Measurements from ENCODE around the gene ATXN1. TPM values are rescaled to one million over a fixed set of nuclear protein-coding genes. Genes with fewer than 3 reads are reported as not detected.

ATXN1 gene
- total RNA-seq, 1 experiment from 2014 or later = 25.6 TPM

GRCh38 chr6:16412982-16413381 is 348.3 kb downstream of the ATXN1 start:
- POLR2A ChIA-PET (ENCODE audit: low non-redundant PET) = interaction anchor here (0.6 kb wide), 1 partner anchor 11 kb away, joined by 4 read pairs; no protein-coding TSS in a partner anchor
- BruUV-seq (replicated peaks) = no TSS peak
- intact Hi-C loops (cut with micrococcal nuclease; ENCODE audit: unreplicated experiment) = loop anchor here (5.0 kb wide), 1 partner anchor 349 kb away; the partner anchor contains the start of gene ATXN1
- TF ChIP-seq CTCF (conservative IDR thresholded peaks at IDR 0.05; ENCODE audit: low read depth, low read length) = no peak
- TF ChIP-seq EZH2 (IDR thresholded peaks at IDR 0.05; ENCODE audit: borderline replicate concordance, low read depth, low read length, poor library complexity, severe bottlenecking) = no peak
- Histone ChIP-seq H3K36me3 (ENCODE audit: insufficient read depth, low read length, poor library complexity, severe bottlenecking) (no peaks in the 10 kb centered on the region), H3K27me3 (replicated peaks; ENCODE audit: insufficient read depth, low read depth, low read length, poor library complexity) (no peaks in the 10 kb centered on the region), H3K4me3 (ENCODE audit: low read depth, low read length, poor library complexity, severe bottlenecking) (no peak overlapping the region), H3K4me1 (ENCODE audit: insufficient read depth, low read length, poor library complexity, severe bottlenecking) (peaks cover 27% of the 10 kb centered on the region), H3K27ac (ENCODE audit: low read depth, low read length, poor library complexity, severe bottlenecking) (no peak overlapping the region), H3K9me3 (ENCODE audit: low read depth, low read length, poor library complexity, severe bottlenecking) (no peaks in the 10 kb centered on the region)
- DNase-seq (ENCODE audit: low spot score) = no peak
- CTCF ChIA-PET = no interaction called here

GRCh38 chr6:16412171-16412570 is 349.1 kb downstream of the ATXN1 start:
- POLR2A ChIA-PET (ENCODE audit: low non-redundant PET) = no interaction called here
- CTCF ChIA-PET = no interaction called here
- intact Hi-C loops (cut with micrococcal nuclease; ENCODE audit: unreplicated experiment) = loop anchor here (5.0 kb wide), 1 partner anchor 350 kb away; the partner anchor contains the start of gene ATXN1

GRCh38 chr6:16409531-16410441 is 351.5 kb downstream of the ATXN1 start:
- H3K36me3 ChIP-seq (ENCODE audit: insufficient read depth, low read length, poor library complexity, severe bottlenecking) = no peaks in the 10 kb centered on the region
- no peak overlapping the region for H3K27ac ChIP-seq (ENCODE audit: low read depth, low read length, poor library complexity, severe bottlenecking)
- intact Hi-C loops (cut with micrococcal nuclease; ENCODE audit: unreplicated experiment) = loop anchor here (2.0 to 5.0 kb wide), 2 partner anchors 77 to 353 kb away; partner anchors contain the start of gene ATXN1
- H3K4me3 ChIP-seq (ENCODE audit: low read depth, low read length, poor library complexity, severe bottlenecking) = peak overlapping the region; percentile 13
- CTCF ChIA-PET = interaction anchor here (0.6 to 0.9 kb wide), 6 partner anchors 35 to 594 kb away, joined by 3 to 7 read pairs (median 6); no protein-coding TSS in a partner anchor
- no peaks in the 10 kb centered on the region for H3K27me3 ChIP-seq (replicated peaks; ENCODE audit: insufficient read depth, low read depth, low read length, poor library complexity)
- no peak for TF ChIP-seq EZH2 (IDR thresholded peaks at IDR 0.05; ENCODE audit: borderline replicate concordance, low read depth, low read length, poor library complexity, severe bottlenecking)
- TF ChIP-seq CTCF (conservative IDR thresholded peaks at IDR 0.05; ENCODE audit: low read depth, low read length) = peak; percentile 94
- no peaks in the 10 kb centered on the region for H3K9me3 ChIP-seq (ENCODE audit: low read depth, low read length, poor library complexity, severe bottlenecking)
- peak; percentile 80 for DNase-seq (ENCODE audit: low spot score)
- peaks cover 26% of the 10 kb centered on the region for H3K4me1 ChIP-seq (ENCODE audit: insufficient read depth, low read length, poor library complexity, severe bottlenecking)
- POLR2A ChIA-PET (ENCODE audit: low non-redundant PET) = interaction anchor here (0.7 kb wide), 1 partner anchor 561 kb away, joined by 11 read pairs; no protein-coding TSS in a partner anchor
- no TSS peak for BruUV-seq (replicated peaks)

More at GRCh38 chr6:16412171-16412570, 349.1 kb downstream of the ATXN1 start:
- H3K4me1 ChIP-seq (ENCODE audit: insufficient read depth, low read length, poor library complexity, severe bottlenecking) = peaks cover 27% of the 10 kb centered on the region
- H3K9me3 ChIP-seq (ENCODE audit: low read depth, low read length, poor library complexity, severe bottlenecking) = no peaks in the 10 kb centered on the region
- H3K27ac ChIP-seq (ENCODE audit: low read depth, low read length, poor library complexity, severe bottlenecking) = no peak overlapping the region
- no TSS peak for BruUV-seq (replicated peaks)
- DNase-seq (ENCODE audit: low spot score) = no peak
- no peak overlapping the region for H3K4me3 ChIP-seq (ENCODE audit: low read depth, low read length, poor library complexity, severe bottlenecking)
- TF ChIP-seq CTCF (conservative IDR thresholded peaks at IDR 0.05; ENCODE audit: low read depth, low read length) (no peak), EZH2 (IDR thresholded peaks at IDR 0.05; ENCODE audit: borderline replicate concordance, low read depth, low read length, poor library complexity, severe bottlenecking) (no peak)
- H3K27me3 ChIP-seq (replicated peaks; ENCODE audit: insufficient read depth, low read depth, low read length, poor library complexity) = no peaks in the 10 kb centered on the region
- H3K36me3 ChIP-seq (ENCODE audit: insufficient read depth, low read length, poor library complexity, severe bottlenecking) = no peaks in the 10 kb centered on the region
